Measurements from ENCODE around the gene SPIRE2.

DNA sequence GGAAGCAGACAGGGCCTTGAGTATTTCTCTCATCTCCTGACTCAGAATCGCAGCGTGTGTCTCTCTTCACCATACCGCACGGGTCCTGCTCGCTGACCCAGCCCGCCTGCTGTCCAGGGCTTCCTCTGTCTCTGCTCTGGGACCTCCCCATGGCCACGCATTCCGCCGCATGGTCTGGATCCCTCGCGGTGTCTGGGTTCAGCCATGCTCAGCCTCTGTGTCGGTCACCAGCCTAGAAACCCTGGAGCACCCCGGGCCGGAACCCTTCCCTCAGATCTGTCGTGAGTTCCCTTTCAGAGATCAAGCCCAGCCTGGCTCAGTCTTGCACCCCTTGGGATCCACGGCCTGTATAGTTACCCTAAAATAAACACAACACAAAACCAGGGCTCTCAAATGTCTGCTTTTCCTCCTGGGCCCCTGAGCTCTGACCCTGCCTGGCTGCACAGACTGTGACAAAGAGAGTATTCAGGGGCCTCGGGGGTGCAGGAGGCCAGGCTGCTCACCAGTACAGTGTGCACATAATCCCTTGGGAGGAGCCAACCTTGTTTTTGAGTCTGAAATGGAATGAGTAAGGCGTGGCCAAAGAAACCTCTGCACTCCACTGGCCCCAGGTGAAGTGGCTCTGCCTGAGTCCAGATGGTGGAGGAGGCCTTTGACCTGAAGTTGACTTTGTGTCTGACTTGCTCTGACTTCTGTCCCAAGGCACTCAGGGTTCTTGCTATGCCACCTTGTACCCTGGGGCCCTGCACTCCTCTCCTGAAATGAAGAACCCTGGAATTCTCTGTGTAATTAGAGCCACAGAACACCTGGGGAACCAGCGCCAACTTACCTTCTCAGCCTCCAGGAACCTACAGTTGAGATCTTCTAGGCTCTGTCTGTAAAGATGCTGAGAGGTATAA is 5.8 kb upstream of the SPIRE2 start:
- TF ChIP-seq CTCF (conservative IDR thresholded peaks at IDR 0.05 in 1 of 2, IDR thresholded peaks at IDR 0.05 in 1 of 2; ENCODE audit: low read depth in 1 of 2, low read length in 2 of 2) (no peak), EZH2 (IDR thresholded peaks at IDR 0.05; ENCODE audit: low read length, missing control alignments) (no peak)

Measured in fibroblast of lung (primary cell).